K562 (cell line): ENCODE measurements around the gene MTHFS. TPM values are rescaled to one million over a fixed set of nuclear protein-coding genes. Genes with fewer than 3 reads are reported as not detected.

Source experiments
- GTF2A2 ChIP-seq: IDR thresholded peaks from 2 replicates; pipeline ENCODE4 v1.6.1; 2016; ENCODE audit warnings: mild to moderate bottlenecking, missing genetic modification characterization, missing compliant biosample characterization
- SAP30 ChIP-seq: fragments of 200-600 bp; sonication (generic); IDR thresholded peaks from 2 replicates; pipeline ENCODE4 v1.6.1; 2012; ENCODE audit warnings: borderline replicate concordance, low read depth, mild to moderate bottlenecking, moderate library complexity, low read length, control low read depth, inconsistent platforms; ENCODE audit not compliant: insufficient read depth, poor library complexity, severe bottlenecking
- SIRT6 ChIP-seq: IDR thresholded peaks from one replicate; pipeline ENCODE4 v1.6.1; 2012; ENCODE audit warnings: low read depth, mild to moderate bottlenecking, control low read depth, inconsistent platforms, low read length, moderate library complexity
- SMARCE1 ChIP-seq: fragments of 450-650 bp; IDR thresholded peaks from 2 replicates; pipeline ENCODE4 v1.7.1; 2016; ENCODE audit warnings: mild to moderate bottlenecking
- XRCC5 ChIP-seq: fragments of 200-400 bp; formaldehyde crosslinking; IDR thresholded peaks from 2 replicates; pipeline ENCODE4 v1.6.1; 2017; ENCODE audit warnings: low read depth, mild to moderate bottlenecking, low read length
- ZBTB2 ChIP-seq: fragments of 450-650 bp; IDR thresholded peaks from 2 replicates; pipeline ENCODE4 v1.6.1; 2016; ENCODE audit warnings: antibody characterized with exemption
- ZNF274 ChIP-seq: IDR thresholded peaks from 2 replicates; pipeline ENCODE4 v1.6.1; 2011; ENCODE audit warnings: low read depth, mild to moderate bottlenecking, low read length, moderate library complexity, borderline replicate concordance
- polyA plus RNA-seq, 8 experiments: library from polyadenylated mRNA; depleted of rRNA in 4 of 8; stranded (reverse) in 5 of 8; unstranded in 3 of 8; fragments of >200 nt; fragmentation: Nextera tagmentation in 2 of 8; fragmentation: Illumina TruSeq in 1 of 8; extraction: Ambion mirVana in 2 of 8; extraction: Trizol in 1 of 8; gene quantifications; 2 replicates each; pipeline versions ENCODE4 v1.2.1 to v1.2.3, GENCODE V29; 2011 to 2014; ENCODE audit warnings: inconsistent platforms in 1 of 8, missing spikeins in 1 of 8
- total RNA-seq, 7 experiments: library from RNA; depleted of rRNA in 6 of 7; stranded (reverse); fragments of >200 nt in 6 of 7; fragmentation: Illumina TruSeq in 2 of 7; extraction: Trizol in 2 of 7; gene quantifications; 2 replicates each; pipeline versions ENCODE4 v1.2.1 to v1.2.3, GENCODE V29; 2011 to 2021; ENCODE audit warnings: low replicate concordance in 1 of 7
- TF ChIP-seq, protein P1 (sequence below), 2 experiments: fragments of 450-650 bp; conservative IDR thresholded peaks; 2 replicates each; pipeline ENCODE4 v1.6.1; 2017; ENCODE audit warnings: mild to moderate bottlenecking in 2 of 2, moderate library complexity in 2 of 2
- TF ChIP-seq, protein P2 (sequence below): IDR thresholded peaks from 2 replicates; pipeline ENCODE4 v1.6.1; 2014; ENCODE audit warnings: antibody characterized with exemption
- TF ChIP-seq, protein P3 (sequence below): fragments of 450-650 bp; IDR thresholded peaks from 2 replicates; pipeline ENCODE4 v1.6.1; 2016; ENCODE audit warnings: low read depth
- TF ChIP-seq, protein P4 (sequence below): fragments of 250-450 bp; sonication (Bioruptor Pico); IDR thresholded peaks from 2 replicates; pipeline ENCODE4 v1.9.0; 2021; ENCODE audit warnings: mild to moderate bottlenecking, inconsistent platforms

MTHFS gene
- total and polyA plus RNA-seq, 9 of the 15 experiments (the other 6 are each of a cell fraction or from before 2014, with no cell fraction given): 17.8 to 79.3 (median 41.7) TPM

- TF ChIP-seq, protein P1, sequence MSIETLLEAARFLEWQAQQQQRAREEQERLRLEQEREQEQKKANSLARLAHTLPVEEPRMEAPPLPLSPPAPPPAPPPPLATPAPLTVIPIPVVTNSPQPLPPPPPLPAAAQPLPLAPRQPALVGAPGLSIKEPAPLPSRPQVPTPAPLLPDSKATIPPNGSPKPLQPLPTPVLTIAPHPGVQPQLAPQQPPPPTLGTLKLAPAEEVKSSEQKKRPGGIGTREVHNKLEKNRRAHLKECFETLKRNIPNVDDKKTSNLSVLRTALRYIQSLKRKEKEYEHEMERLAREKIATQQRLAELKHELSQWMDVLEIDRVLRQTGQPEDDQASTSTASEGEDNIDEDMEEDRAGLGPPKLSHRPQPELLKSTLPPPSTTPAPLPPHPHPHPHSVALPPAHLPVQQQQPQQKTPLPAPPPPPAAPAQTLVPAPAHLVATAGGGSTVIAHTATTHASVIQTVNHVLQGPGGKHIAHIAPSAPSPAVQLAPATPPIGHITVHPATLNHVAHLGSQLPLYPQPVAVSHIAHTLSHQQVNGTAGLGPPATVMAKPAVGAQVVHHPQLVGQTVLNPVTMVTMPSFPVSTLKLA (conservative IDR thresholded peaks at IDR 0.05): peak; percentile 69 to 85
- no peak for TF ChIP-seq SMARCE1
- TF ChIP-seq ZBTB2: peak; percentile 67; the same call in 1 of the 2 replicates
- TF ChIP-seq, protein P2, sequence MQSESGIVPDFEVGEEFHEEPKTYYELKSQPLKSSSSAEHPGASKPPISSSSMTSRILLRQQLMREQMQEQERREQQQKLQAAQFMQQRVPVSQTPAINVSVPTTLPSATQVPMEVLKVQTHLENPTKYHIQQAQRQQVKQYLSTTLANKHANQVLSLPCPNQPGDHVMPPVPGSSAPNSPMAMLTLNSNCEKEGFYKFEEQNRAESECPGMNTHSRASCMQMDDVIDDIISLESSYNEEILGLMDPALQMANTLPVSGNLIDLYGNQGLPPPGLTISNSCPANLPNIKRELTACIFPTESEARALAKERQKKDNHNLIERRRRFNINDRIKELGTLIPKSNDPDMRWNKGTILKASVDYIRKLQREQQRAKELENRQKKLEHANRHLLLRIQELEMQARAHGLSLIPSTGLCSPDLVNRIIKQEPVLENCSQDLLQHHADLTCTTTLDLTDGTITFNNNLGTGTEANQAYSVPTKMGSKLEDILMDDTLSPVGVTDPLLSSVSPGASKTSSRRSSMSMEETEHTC: no peak
- no peak for TF ChIP-seq SAP30
- TF ChIP-seq, protein P3, sequence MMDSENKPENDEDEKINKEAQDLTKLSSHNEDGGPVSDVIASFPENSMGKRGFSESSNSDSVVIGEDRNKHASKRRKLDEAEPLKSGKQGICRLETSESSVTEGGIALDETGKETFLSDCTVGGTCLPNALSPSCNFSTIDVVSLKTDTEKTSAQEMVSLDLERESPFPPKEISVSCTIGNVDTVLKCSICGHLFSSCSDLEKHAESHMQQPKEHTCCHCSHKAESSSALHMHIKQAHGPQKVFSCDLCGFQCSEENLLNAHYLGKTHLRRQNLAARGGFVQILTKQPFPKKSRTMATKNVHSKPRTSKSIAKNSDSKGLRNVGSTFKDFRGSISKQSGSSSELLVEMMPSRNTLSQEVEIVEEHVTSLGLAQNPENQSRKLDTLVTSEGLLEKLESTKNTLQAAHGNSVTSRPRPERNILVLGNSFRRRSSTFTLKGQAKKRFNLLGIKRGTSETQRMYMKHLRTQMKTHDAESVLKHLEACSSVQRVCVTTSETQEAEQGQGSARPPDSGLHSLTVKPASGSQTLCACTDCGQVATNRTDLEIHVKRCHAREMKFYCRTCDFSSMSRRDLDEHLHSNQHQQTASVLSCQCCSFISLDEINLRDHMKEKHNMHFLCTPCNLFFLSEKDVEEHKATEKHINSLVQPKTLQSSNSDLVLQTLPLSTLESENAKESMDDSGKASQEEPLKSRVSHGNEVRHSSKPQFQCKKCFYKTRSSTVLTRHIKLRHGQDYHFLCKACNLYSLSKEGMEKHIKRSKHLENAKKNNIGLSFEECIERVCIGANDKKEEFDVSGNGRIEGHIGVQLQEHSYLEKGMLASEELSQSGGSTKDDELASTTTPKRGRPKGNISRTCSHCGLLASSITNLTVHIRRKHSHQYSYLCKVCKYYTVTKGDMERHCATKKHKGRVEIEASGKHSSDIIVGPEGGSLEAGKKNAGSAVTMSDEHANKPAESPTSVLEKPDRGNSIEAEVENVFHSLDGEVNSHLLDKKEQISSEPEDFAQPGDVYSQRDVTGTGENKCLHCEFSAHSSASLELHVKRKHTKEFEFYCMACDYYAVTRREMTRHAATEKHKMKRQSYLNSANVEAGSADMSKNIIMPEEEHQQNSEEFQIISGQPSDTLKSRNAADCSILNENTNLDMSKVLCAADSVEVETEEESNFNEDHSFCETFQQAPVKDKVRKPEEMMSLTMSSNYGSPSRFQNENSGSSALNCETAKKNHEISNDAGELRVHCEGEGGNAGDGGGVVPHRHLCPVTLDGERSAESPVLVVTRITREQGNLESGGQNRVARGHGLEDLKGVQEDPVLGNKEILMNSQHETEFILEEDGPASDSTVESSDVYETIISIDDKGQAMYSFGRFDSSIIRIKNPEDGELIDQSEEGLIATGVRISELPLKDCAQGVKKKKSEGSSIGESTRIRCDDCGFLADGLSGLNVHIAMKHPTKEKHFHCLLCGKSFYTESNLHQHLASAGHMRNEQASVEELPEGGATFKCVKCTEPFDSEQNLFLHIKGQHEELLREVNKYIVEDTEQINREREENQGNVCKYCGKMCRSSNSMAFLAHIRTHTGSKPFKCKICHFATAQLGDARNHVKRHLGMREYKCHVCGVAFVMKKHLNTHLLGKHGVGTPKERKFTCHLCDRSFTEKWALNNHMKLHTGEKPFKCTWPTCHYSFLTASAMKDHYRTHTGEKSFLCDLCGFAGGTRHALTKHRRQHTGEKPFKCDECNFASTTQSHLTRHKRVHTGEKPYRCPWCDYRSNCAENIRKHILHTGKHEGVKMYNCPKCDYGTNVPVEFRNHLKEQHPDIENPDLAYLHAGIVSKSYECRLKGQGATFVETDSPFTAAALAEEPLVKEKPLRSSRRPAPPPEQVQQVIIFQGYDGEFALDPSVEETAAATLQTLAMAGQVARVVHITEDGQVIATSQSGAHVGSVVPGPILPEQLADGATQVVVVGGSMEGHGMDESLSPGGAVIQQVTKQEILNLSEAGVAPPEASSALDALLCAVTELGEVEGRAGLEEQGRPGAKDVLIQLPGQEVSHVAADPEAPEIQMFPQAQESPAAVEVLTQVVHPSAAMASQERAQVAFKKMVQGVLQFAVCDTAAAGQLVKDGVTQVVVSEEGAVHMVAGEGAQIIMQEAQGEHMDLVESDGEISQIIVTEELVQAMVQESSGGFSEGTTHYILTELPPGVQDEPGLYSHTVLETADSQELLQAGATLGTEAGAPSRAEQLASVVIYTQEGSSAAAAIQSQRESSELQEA: no peak
- 0 out of 2 replicates have a peak, but pooled peaks have one; percentile 34 for TF ChIP-seq XRCC5
- no peak for TF ChIP-seq ZNF274
- no peak for TF ChIP-seq SIRT6
- no peak for TF ChIP-seq GTF2A2
- TF ChIP-seq, protein P4, sequence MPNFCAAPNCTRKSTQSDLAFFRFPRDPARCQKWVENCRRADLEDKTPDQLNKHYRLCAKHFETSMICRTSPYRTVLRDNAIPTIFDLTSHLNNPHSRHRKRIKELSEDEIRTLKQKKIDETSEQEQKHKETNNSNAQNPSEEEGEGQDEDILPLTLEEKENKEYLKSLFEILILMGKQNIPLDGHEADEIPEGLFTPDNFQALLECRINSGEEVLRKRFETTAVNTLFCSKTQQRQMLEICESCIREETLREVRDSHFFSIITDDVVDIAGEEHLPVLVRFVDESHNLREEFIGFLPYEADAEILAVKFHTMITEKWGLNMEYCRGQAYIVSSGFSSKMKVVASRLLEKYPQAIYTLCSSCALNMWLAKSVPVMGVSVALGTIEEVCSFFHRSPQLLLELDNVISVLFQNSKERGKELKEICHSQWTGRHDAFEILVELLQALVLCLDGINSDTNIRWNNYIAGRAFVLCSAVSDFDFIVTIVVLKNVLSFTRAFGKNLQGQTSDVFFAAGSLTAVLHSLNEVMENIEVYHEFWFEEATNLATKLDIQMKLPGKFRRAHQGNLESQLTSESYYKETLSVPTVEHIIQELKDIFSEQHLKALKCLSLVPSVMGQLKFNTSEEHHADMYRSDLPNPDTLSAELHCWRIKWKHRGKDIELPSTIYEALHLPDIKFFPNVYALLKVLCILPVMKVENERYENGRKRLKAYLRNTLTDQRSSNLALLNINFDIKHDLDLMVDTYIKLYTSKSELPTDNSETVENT (CRISPR knock-in tag): peak; percentile 83; the same call in 1 of the 2 replicates
These were observed at the start of gene MTHFS (continued) for GRCh38 chr15:79896634-79897379.
